Measurements from ENCODE around the gene ITGA11.

- TF ChIP-seq POLR2A (IDR thresholded peaks at IDR 0.05; ENCODE audit: low read depth, low read length) (no peak), POLR2AphosphoS5 (IDR thresholded peaks at IDR 0.05; ENCODE audit: low read depth, low read length) (no peak), TAF1 (IDR thresholded peaks at IDR 0.05; ENCODE audit: borderline replicate concordance, low read depth, low read length) (no peak)
Observed at GRCh38 chr15:68403161-68403941, 28.6 kb downstream of the ITGA11 start.

Data from GM12892 (cell line).